UCSD-AML1 (cell line): ENCODE data around the gene TRAF5.
A peak's percentile ranks its signal among the peaks of the same experiment; 100 is the strongest.

Experiments used
- DNase-seq: peaks from one replicate; lab custom pipeline; 2025; ENCODE audit not compliant: unreplicated experiment; lab: John Stamatoyannopoulos, UW

Gene TRAF5

GRCh38 chr1:211327346-211327921 lies 801 bp downstream of the TRAF5 start:
- no peak for DNase-seq

GRCh38 chr1:211328084-211328694 lies 1.6 kb downstream of the TRAF5 start:
- DNase-seq, result no peak

GRCh38 chr1:211328866-211329475 lies 2.3 kb downstream of the TRAF5 start:
- no peak for DNase-seq

- DNase-seq, result no peak
Observed at GRCh38 chr1:211329764-211330201, 3.1 kb downstream of the TRAF5 start.

- no peak for DNase-seq
Observed at GRCh38 chr1:211330282-211330936, 3.8 kb downstream of the TRAF5 start.

GRCh38 chr1:211331011-211331709 lies 4.5 kb downstream of the TRAF5 start:
- no peak for DNase-seq

GRCh38 chr1:211332036-211332616 lies 5.5 kb downstream of the TRAF5 start:
- DNase-seq, result no peak

- DNase-seq, result no peak
Observed at GRCh38 chr1:211332830-211333229, 6.2 kb downstream of the TRAF5 start.

GRCh38 chr1:211333906-211334305 lies 7.3 kb downstream of the TRAF5 start:
- no peak for DNase-seq

- DNase-seq, result no peak
Observed at GRCh38 chr1:211334986-211335385, 8.4 kb downstream of the TRAF5 start.

- DNase-seq, result no peak
Observed at GRCh38 chr1:211335522-211336157, 9.0 kb downstream of the TRAF5 start.

GRCh38 chr1:211336161-211336560 lies 9.5 kb downstream of the TRAF5 start:
- no peak for DNase-seq

GRCh38 chr1:211336775-211337174 lies 10.1 kb downstream of the TRAF5 start:
- DNase-seq, result no peak

GRCh38 chr1:211337430-211338223 lies 11.0 kb downstream of the TRAF5 start:
- no peak for DNase-seq

GRCh38 chr1:211338224-211338620 lies 11.6 kb downstream of the TRAF5 start:
- no peak for DNase-seq

- DNase-seq, result peak; percentile 49
Observed at GRCh38 chr1:211339631-211340041, 13.0 kb downstream of the TRAF5 start.

- no peak for DNase-seq
Observed at GRCh38 chr1:211340622-211341507, 14.2 kb downstream of the TRAF5 start.

- DNase-seq, result no peak
Observed at GRCh38 chr1:211341999-211342398, 15.4 kb downstream of the TRAF5 start.

GRCh38 chr1:211343607-211344006 lies 17.0 kb downstream of the TRAF5 start:
- DNase-seq, result no peak
